ENCODE data around the gene SUCNR1.
"Not testable (repeated sequence)": the region's sequence is repeated elsewhere in the genome, so short reads cannot be mapped to it uniquely, and the experiment has no call there.

Gene SUCNR1

GRCh38 chr3:151871639-151872468 lies 1.6 kb upstream of the SUCNR1 start:
- DNase-seq (ENCODE audit: low spot score), result peak; percentile 70

GRCh38 chr3:151874079-151874478 lies 636 bp downstream of the SUCNR1 start:
- DNase-seq (ENCODE audit: low spot score), result not testable (repeated sequence)

- DNase-seq (ENCODE audit: low spot score), result peak; percentile 39
These were observed 2.3 kb downstream of the SUCNR1 start for GRCh38 chr3:151875759-151876158.

GRCh38 chr3:151877269-151877668 lies 3.8 kb downstream of the SUCNR1 start:
- no peak for DNase-seq (ENCODE audit: low spot score)

- DNase-seq (ENCODE audit: low spot score), result no peak
These were observed 5.0 kb downstream of the SUCNR1 start for GRCh38 chr3:151878465-151878864.

GRCh38 chr3:151879037-151879436 lies 5.6 kb downstream of the SUCNR1 start:
- no peak for DNase-seq (ENCODE audit: low spot score)

GRCh38 chr3:151879679-151880415 lies 6.4 kb downstream of the SUCNR1 start:
- no peak for DNase-seq (ENCODE audit: low spot score)

- no peak for DNase-seq (ENCODE audit: low spot score)
These were observed 6.9 kb downstream of the SUCNR1 start for GRCh38 chr3:151880416-151880690.

- DNase-seq (ENCODE audit: low spot score), result no peak
These were observed 7.7 kb downstream of the SUCNR1 start for GRCh38 chr3:151881137-151881536.

GRCh38 chr3:151885397-151885796 lies 12.0 kb downstream of the SUCNR1 start:
- not testable (repeated sequence) for DNase-seq (ENCODE audit: low spot score)

GRCh38 chr3:151887450-151888211 lies 14.2 kb downstream of the SUCNR1 start:
- not testable (repeated sequence) for DNase-seq (ENCODE audit: low spot score)

- DNase-seq (ENCODE audit: low spot score), result no peak
These were observed 17.3 kb downstream of the SUCNR1 start for GRCh38 chr3:151890721-151891141.

GRCh38 chr3:151891721-151892120 lies 18.3 kb downstream of the SUCNR1 start:
- no peak for DNase-seq (ENCODE audit: low spot score)

- no peak for DNase-seq (ENCODE audit: low spot score)
These were observed 20.8 kb downstream of the SUCNR1 start for GRCh38 chr3:151894219-151894618.

GRCh38 chr3:151895478-151896241 lies 22.2 kb downstream of the SUCNR1 start:
- no peak for DNase-seq (ENCODE audit: low spot score)

GRCh38 chr3:151896246-151897012 lies 23.0 kb downstream of the SUCNR1 start:
- no peak for DNase-seq (ENCODE audit: low spot score)

- not testable (repeated sequence) for DNase-seq (ENCODE audit: low spot score)
These were observed 24.7 kb downstream of the SUCNR1 start for GRCh38 chr3:151898121-151898520.

GRCh38 chr3:151898564-151899261 lies 25.3 kb downstream of the SUCNR1 start:
- DNase-seq (ENCODE audit: low spot score), result not testable (repeated sequence)

GRCh38 chr3:151899996-151900395 lies 26.6 kb downstream of the SUCNR1 start:
- DNase-seq (ENCODE audit: low spot score), result no peak

GRCh38 chr3:151900460-151900859 lies 27.0 kb downstream of the SUCNR1 start:
- DNase-seq (ENCODE audit: low spot score), result no peak
